OCI-LY7 (cell line): ENCODE measurements around the gene LAMA4. TPM values are rescaled to one million over a fixed set of nuclear protein-coding genes. Genes with fewer than 3 reads are reported as not detected.

Experiments used
- BruUV-seq: library from RNA; stranded (reverse); fragments of 400-500 nt; replicated peaks from 2 replicates; lab custom pipeline; 2021; lab: Mats Ljungman, UMichigan
- CTCF ChIA-PET: fragments of 300-600 bp; sonication (Branson Sonifier 250); formaldehyde crosslinking; loops from one replicate; lab custom pipeline; 2022; ENCODE audit warnings: antibody characterized with exemption; ENCODE audit not compliant: unreplicated experiment; lab: Charles Lee
- POLR2A ChIA-PET: fragments of 300-600 bp; sonication (Branson Sonifier 250); formaldehyde crosslinking; loops from one replicate; lab custom pipeline; 2022; ENCODE audit warnings: antibody characterized with exemption; lab: Charles Lee
- DNase-seq: peaks from one replicate; pipeline ENCODE4 v3.0.0-alpha.2; 2015; ENCODE audit warnings: low spot score
- H2AFZ ChIP-seq: fragments of 200-600 bp; sonication (generic), shearing (Covaris generic); 2 replicates; pipeline ENCODE4 v1.6.1; 2014; ENCODE audit warnings: mild to moderate bottlenecking, antibody characterized with exemption, low read length, moderate library complexity
- H3K27ac ChIP-seq: fragments of 200-600 bp; sonication (generic); 2 replicates; pipeline ENCODE4 v1.5.1; 2014; ENCODE audit warnings: mixed run types, low read depth, mild to moderate bottlenecking, moderate library complexity, low read length, inconsistent platforms; ENCODE audit not compliant: poor library complexity, severe bottlenecking
- H3K36me3 ChIP-seq: fragments of 200-600 bp; sonication (generic); 2 replicates; pipeline ENCODE4 v1.6.1; 2014; ENCODE audit warnings: mild to moderate bottlenecking, antibody characterized with exemption, low read length, moderate library complexity, mixed read lengths; ENCODE audit not compliant: insufficient read depth
- H3K4me1 ChIP-seq: fragments of 200-600 bp; sonication (generic); 2 replicates; pipeline ENCODE4 v1.5.1; 2014; ENCODE audit warnings: mild to moderate bottlenecking, low read length; ENCODE audit not compliant: insufficient read depth, poor library complexity, severe bottlenecking
- H3K4me2 ChIP-seq: fragments of 200-600 bp; sonication (generic); 2 replicates; pipeline ENCODE4 v1.6.1; 2014; ENCODE audit warnings: mild to moderate bottlenecking, low read length
- H3K4me3 ChIP-seq: fragments of 200-600 bp; sonication (generic); 2 replicates; pipeline ENCODE4 v1.5.1; 2014; ENCODE audit warnings: mild to moderate bottlenecking, low read depth, low read length; ENCODE audit not compliant: poor library complexity, severe bottlenecking
- H3K79me2 ChIP-seq: fragments of 200-600 bp; sonication (generic); 2 replicates; pipeline ENCODE4 v1.6.1; 2016; ENCODE audit warnings: low read depth, mild to moderate bottlenecking, low read length, moderate library complexity, mixed read lengths; ENCODE audit not compliant: insufficient read depth
- H3K9me2 ChIP-seq: fragments of 200-600 bp; sonication (generic); 2 replicates; pipeline ENCODE4 v1.6.1; 2016; ENCODE audit warnings: mild to moderate bottlenecking, low read length, mixed read lengths; ENCODE audit not compliant: insufficient read depth
- H3K9me3 ChIP-seq: fragments of 200-600 bp; sonication (generic); 2 replicates; pipeline ENCODE4 v1.6.1; 2014; ENCODE audit warnings: mild to moderate bottlenecking, mixed run types, low read length, mixed read lengths
- H4K20me1 ChIP-seq: fragments of 200-600 bp; sonication (generic); 2 replicates; pipeline ENCODE4 v1.6.1; 2014; ENCODE audit warnings: mild to moderate bottlenecking, antibody characterized with exemption, low read length, moderate library complexity, mixed read lengths; ENCODE audit not compliant: insufficient read depth
- EZH2phosphoT487 ChIP-seq: fragments of 200-600 bp; sonication (generic); IDR thresholded peaks from 2 replicates; pipeline ENCODE4 v1.6.1; 2018; ENCODE audit warnings: low read depth, borderline replicate concordance, mild to moderate bottlenecking, mixed run types, antibody characterized with exemption, low read length, moderate library complexity, mixed read lengths
- intact Hi-C: fragments of 100-400 bp; cut with micrococcal nuclease; formaldehyde crosslinking; loops from one replicate; pipeline ENCODE4 v1.10.0; 2022; ENCODE audit not compliant: unreplicated experiment
- total RNA-seq, 2 experiments: library from RNA; depleted of rRNA in 1 of 2; stranded (reverse); fragments of >200 nt in 1 of 2; shearing (Covaris generic) in 1 of 2; gene quantifications; 2 replicates each; pipeline ENCODE4 v1.2.3, GENCODE V29; 2014 to 2022
- TF ChIP-seq, protein P1 (sequence below): fragments of 200-600 bp; sonication (generic); conservative IDR thresholded peaks from 2 replicates; pipeline ENCODE4 v1.5.1; 2014; ENCODE audit warnings: mild to moderate bottlenecking, antibody characterized with exemption, low read length, moderate library complexity, mixed read lengths

The LAMA4 gene
- total RNA-seq, 2 experiments from 2014 or later = not detected

GRCh38 chr6:112296694-112297093 is 42.3 kb upstream of the LAMA4 start:
- H4K20me1 ChIP-seq = no peaks in the 10 kb centered on the region
- no peak overlapping the region for H3K4me3 ChIP-seq
- H2AFZ ChIP-seq = no peak overlapping the region
- POLR2A ChIA-PET = interaction anchor here (0.6 kb wide), 1 partner anchor 1149 kb away, joined by 6 read pairs; no protein-coding TSS in a partner anchor
- TF ChIP-seq, protein P1, sequence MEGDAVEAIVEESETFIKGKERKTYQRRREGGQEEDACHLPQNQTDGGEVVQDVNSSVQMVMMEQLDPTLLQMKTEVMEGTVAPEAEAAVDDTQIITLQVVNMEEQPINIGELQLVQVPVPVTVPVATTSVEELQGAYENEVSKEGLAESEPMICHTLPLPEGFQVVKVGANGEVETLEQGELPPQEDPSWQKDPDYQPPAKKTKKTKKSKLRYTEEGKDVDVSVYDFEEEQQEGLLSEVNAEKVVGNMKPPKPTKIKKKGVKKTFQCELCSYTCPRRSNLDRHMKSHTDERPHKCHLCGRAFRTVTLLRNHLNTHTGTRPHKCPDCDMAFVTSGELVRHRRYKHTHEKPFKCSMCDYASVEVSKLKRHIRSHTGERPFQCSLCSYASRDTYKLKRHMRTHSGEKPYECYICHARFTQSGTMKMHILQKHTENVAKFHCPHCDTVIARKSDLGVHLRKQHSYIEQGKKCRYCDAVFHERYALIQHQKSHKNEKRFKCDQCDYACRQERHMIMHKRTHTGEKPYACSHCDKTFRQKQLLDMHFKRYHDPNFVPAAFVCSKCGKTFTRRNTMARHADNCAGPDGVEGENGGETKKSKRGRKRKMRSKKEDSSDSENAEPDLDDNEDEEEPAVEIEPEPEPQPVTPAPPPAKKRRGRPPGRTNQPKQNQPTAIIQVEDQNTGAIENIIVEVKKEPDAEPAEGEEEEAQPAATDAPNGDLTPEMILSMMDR = no peak
- no peak for TF ChIP-seq EZH2phosphoT487
- BruUV-seq = no TSS peak
- H3K4me2 ChIP-seq = no peak overlapping the region
- DNase-seq = no peak
- H3K36me3 ChIP-seq = no peaks in the 10 kb centered on the region
- no peak overlapping the region for H3K27ac ChIP-seq
- intact Hi-C loops = no loop called here
- H3K79me2 ChIP-seq = no peaks in the 10 kb centered on the region
- H3K4me1 ChIP-seq = no peaks in the 10 kb centered on the region
- H3K9me2 ChIP-seq = no peaks in the 10 kb centered on the region
- H3K9me3 ChIP-seq = no peaks in the 10 kb centered on the region
- CTCF ChIA-PET = no interaction called here

DNA sequence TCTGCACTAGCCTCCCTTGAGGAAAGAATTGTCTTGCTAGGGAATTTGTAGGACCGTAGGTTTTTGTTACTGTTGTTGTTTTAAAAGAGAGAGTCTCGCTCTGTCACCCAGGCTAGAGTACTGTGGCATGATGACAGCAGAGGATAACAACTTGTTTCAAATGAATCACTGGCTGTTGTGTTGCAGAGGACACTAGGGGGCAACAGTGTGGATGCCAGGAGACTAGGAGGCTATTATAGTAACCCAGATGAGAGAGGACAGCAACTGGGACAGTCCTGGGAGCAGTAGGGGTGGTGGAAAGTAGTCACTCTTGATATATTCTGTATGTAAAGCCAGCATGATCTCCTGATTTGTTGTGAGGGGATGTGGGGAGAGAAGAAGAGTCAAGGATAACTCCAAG is 41.8 kb upstream of the LAMA4 start:
- BruUV-seq = no TSS peak
- ChIA-PET POLR2A (interaction anchor here (0.9 kb wide), 1 partner anchor 21 kb away, joined by 3 read pairs; no protein-coding TSS in a partner anchor), CTCF (no interaction called here)
- H3K4me3 ChIP-seq = no peak overlapping the region
- H4K20me1 ChIP-seq = no peaks in the 10 kb centered on the region
- no peaks in the 10 kb centered on the region for H3K9me2 ChIP-seq
- TF ChIP-seq, protein P1 = peak; percentile 64
- no peak for TF ChIP-seq EZH2phosphoT487
- no peak overlapping the region for H2AFZ ChIP-seq
- H3K27ac ChIP-seq = no peak overlapping the region
- no peak overlapping the region for H3K4me2 ChIP-seq
- no peaks in the 10 kb centered on the region for H3K9me3 ChIP-seq
- no peaks in the 10 kb centered on the region for H3K36me3 ChIP-seq
- H3K79me2 ChIP-seq = no peaks in the 10 kb centered on the region
- no peaks in the 10 kb centered on the region for H3K4me1 ChIP-seq
- peak; percentile 1 for DNase-seq
- intact Hi-C loops = no loop called here

GRCh38 chr6:112291161-112291762 is 36.9 kb upstream of the LAMA4 start:
- Histone ChIP-seq H4K20me1 (no peaks in the 10 kb centered on the region), H3K9me3 (no peaks in the 10 kb centered on the region), H3K36me3 (no peaks in the 10 kb centered on the region), H3K79me2 (no peaks in the 10 kb centered on the region), H3K4me1 (no peaks in the 10 kb centered on the region), H3K27ac (no peak overlapping the region), H2AFZ (no peak overlapping the region), H3K4me3 (no peak overlapping the region), H3K9me2 (no peaks in the 10 kb centered on the region), H3K4me2 (no peak overlapping the region)
- DNase-seq = no peak
- TF ChIP-seq EZH2phosphoT487 = no peak
- TF ChIP-seq, protein P1 = no peak
- ChIA-PET POLR2A (interaction anchor here (0.5 to 1.2 kb wide), 2 partner anchors 9 to 139 kb away, joined by 3 to 6 read pairs; no protein-coding TSS in a partner anchor), CTCF (no interaction called here)
- intact Hi-C loops = no loop called here
- BruUV-seq = no TSS peak
